Mammary epithelial cell (primary cell): ENCODE data around the gene PRMT5.

Source experiments
- EZH2 ChIP-seq: IDR thresholded peaks from 2 replicates; pipeline ENCODE4 v1.6.1; 2012; ENCODE audit warnings: low read length, inconsistent platforms, borderline replicate concordance
- TF ChIP-seq, protein P1 (sequence below), 2 donors: IDR thresholded peaks in 1 of 2; conservative IDR thresholded peaks in 1 of 2; 2 replicates each; pipeline ENCODE4 v1.5.1; 2011 to 2012; ENCODE audit warnings: inconsistent platforms in 2 of 2, low read length in 2 of 2, mild to moderate bottlenecking in 2 of 2, control low read depth in 1 of 2, low read depth in 1 of 2; ENCODE audit not compliant: insufficient read depth in 1 of 2; ENCODE audit errors: extremely low read depth in 1 of 2

DNA sequence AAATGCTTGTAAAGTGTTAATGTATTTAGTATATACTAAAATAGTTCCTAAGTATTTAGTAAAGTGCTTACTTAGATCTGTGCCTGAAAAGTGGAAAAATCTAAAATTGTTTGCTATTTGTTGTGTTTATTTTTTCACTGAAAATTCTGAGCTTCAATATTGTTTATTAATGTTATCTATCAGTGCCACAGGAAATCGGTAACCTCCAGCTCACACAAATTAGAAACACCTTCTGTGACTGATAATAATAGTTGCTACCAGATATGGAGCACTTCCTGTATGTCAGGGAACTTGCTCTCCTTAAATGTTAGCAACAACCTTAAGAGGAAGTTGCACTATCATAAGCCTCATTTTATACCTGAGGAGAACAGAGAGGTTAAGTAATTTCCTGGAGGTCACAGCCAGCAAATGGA is 58.4 kb downstream of the PRMT5 start:
- TF ChIP-seq, protein P1, sequence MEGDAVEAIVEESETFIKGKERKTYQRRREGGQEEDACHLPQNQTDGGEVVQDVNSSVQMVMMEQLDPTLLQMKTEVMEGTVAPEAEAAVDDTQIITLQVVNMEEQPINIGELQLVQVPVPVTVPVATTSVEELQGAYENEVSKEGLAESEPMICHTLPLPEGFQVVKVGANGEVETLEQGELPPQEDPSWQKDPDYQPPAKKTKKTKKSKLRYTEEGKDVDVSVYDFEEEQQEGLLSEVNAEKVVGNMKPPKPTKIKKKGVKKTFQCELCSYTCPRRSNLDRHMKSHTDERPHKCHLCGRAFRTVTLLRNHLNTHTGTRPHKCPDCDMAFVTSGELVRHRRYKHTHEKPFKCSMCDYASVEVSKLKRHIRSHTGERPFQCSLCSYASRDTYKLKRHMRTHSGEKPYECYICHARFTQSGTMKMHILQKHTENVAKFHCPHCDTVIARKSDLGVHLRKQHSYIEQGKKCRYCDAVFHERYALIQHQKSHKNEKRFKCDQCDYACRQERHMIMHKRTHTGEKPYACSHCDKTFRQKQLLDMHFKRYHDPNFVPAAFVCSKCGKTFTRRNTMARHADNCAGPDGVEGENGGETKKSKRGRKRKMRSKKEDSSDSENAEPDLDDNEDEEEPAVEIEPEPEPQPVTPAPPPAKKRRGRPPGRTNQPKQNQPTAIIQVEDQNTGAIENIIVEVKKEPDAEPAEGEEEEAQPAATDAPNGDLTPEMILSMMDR (conservative IDR thresholded peaks at IDR 0.05 in 1 of 2, IDR thresholded peaks at IDR 0.05 in 1 of 2; ENCODE audit: extremely low read depth in 1 of 2, insufficient read depth in 1 of 2, low read depth in 1 of 2, low read length in 2 of 2) = no peak
- TF ChIP-seq EZH2 = no peak
